AG09309 (cell line): ENCODE measurements around the gene ARMC6.
"Not testable (repeated sequence)": the region's sequence is repeated elsewhere in the genome, so short reads cannot be mapped to it uniquely, and the experiment has no call there.

Source experiments
- DNase-seq: peaks from one replicate; pipeline ENCODE4 v3.0.0-alpha.2; 2010; ENCODE audit warnings: low read depth
- H3K4me3 ChIP-seq: 2 replicates; pipeline ENCODE4 v1.5.1; 2011; ENCODE audit warnings: mild to moderate bottlenecking, low read depth, low read length, moderate library complexity; ENCODE audit not compliant: control insufficient read depth
- TF ChIP-seq, protein P1 (sequence below): IDR thresholded peaks from 2 replicates; pipeline ENCODE4 v1.5.1; 2011; ENCODE audit warnings: mild to moderate bottlenecking, low read depth, low read length, inconsistent platforms; ENCODE audit not compliant: insufficient read depth, control insufficient read depth; ENCODE audit errors: missing control alignments

Gene ARMC6

GRCh38 chr19:19096641-19097627 is 63.5 kb downstream of the ARMC6 start:
- TF ChIP-seq, protein P1, sequence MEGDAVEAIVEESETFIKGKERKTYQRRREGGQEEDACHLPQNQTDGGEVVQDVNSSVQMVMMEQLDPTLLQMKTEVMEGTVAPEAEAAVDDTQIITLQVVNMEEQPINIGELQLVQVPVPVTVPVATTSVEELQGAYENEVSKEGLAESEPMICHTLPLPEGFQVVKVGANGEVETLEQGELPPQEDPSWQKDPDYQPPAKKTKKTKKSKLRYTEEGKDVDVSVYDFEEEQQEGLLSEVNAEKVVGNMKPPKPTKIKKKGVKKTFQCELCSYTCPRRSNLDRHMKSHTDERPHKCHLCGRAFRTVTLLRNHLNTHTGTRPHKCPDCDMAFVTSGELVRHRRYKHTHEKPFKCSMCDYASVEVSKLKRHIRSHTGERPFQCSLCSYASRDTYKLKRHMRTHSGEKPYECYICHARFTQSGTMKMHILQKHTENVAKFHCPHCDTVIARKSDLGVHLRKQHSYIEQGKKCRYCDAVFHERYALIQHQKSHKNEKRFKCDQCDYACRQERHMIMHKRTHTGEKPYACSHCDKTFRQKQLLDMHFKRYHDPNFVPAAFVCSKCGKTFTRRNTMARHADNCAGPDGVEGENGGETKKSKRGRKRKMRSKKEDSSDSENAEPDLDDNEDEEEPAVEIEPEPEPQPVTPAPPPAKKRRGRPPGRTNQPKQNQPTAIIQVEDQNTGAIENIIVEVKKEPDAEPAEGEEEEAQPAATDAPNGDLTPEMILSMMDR, result no peak
- H3K4me3 ChIP-seq, result no peak overlapping the region
- no peak for DNase-seq

DNA sequence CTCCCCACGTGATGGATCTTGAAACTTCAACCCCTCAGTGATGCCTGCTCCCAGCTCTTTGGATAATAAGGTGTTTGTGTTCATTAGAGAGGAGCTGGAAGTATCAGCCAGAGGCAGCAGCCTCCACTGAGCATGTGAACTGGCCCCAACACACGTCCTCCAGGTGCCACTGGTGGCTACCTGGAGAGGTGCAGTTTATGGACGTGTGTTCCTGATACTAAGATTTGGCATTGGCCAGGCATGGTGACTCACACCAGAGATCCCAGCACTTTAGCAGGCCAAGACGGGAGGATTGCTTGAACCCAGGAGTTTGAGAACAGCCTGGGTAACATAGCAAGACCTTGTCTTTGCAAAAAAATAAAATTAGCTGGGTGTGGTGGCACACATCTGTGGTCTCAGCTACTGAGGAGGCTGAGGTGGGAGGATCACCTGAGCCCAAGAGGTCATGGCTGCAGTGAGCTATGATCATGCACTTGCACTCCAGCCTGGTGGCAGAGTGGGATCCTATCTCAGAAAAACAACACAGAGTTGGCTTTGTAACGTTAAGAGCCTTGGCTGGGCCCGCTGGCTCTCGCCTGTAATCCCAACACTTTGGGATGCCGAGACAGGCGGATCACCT is 64.8 kb downstream of the ARMC6 start:
- TF ChIP-seq, protein P1, result no peak
- no peak for DNase-seq
- H3K4me3 ChIP-seq, result no peak overlapping the region

DNA sequence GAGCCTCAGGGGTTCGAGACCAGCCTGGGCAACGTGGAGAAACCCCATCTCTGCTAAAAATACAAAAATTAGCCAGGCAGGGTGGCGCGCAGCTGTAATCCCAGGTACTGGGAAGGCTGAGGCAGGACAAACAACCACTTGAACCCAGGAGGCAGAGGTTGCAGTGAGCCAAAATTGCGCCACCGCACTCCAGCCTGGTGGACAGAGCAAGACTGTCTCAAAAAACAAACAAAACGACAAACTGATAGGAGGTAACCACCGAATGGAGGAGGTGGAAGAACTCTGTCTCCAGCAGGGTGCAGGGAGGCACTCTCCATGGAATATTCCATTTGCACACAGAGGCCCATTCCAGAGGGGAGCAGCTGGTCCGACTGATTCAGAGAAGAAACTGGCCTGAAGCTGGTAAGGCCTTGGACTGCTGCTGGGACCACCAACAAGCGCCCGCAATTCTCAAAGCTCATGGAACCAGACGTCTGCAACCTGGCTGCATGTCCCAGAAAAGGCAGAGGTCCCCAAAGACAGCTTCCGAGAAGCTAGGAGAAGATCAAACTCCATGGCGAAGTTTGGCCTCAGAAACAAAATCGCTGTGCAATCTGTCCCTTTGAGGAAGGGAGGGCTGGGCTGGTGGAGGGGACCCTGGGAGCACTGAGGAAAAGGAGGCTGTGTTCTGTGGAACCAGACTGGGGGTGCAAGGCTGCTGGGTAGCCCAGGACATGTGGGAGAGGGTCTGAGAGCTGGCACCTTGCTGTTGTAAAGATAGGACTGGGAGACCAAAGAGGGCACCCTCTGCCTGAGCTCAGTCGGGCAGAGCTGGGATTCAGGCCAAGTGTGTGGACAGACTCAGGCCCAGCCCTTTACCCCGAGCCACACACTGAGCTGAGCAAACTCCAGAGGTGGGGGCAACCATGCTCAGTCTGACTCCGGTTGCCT is 65.6 kb downstream of the ARMC6 start:
- no peak for DNase-seq
- TF ChIP-seq, protein P1, result no peak
- no peak overlapping the region for H3K4me3 ChIP-seq

- TF ChIP-seq, protein P1, result no peak
- no peak overlapping the region for H3K4me3 ChIP-seq
- no peak for DNase-seq
Observed at GRCh38 chr19:19101540-19101939, 68.1 kb downstream of the ARMC6 start.

DNA sequence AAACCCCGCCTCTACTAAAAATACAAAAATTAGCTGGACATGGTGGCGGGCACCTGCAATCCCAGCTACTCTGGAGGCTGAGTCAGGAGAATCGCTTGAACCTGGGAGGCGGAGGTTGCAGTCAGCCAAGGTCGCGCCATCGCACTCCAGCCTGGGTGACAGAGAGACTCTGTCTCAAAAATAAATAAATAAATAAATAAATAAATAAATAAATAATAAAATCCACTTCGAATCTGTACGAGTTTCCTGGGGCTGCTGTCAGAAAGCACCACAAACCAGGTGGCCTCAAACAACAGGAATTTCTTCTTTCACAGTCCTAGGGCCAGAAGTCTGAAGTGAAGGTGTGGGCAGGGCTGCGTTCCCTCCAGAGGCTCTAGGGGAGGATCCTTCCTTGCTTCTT is 69.2 kb downstream of the ARMC6 start:
- H3K4me3 ChIP-seq, DNase-seq: not testable (repeated sequence)

GRCh38 chr19:19103167-19103566 is 69.8 kb downstream of the ARMC6 start:
- TF ChIP-seq, protein P1, result no peak
- no peak overlapping the region for H3K4me3 ChIP-seq
- DNase-seq, result no peak
